Activated T-helper 9 cell treated with anti-CD3 and anti-CD28 coated beads, Interleukin-2, amount 50 U/mL, for 16 hours (primary cell): Measurements from ENCODE around the gene PRDM5.

ENCODE experiments used
- DNase-seq: peaks from one replicate; pipeline ENCODE4 v3.0.0-alpha.2; 2020; ENCODE audit warnings: low read depth

Gene PRDM5

DNA sequence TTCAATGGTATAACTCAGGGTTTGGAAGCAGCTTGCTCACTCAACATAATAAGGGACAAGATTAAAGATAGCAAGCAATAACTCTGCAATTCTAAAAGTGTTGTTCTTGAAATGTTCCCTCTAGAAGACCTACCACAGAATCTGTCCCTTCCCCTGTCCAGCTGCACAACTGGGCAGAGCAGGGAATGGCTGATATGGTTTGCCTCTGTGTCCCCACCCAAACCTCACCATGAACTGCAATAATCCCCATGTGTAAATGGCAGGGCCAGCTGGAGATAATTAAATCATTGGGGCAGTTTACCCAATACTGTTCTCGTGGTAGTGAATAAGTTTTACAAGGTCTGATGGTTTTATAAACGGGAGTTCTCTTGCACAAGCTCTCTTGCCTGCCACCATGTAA lies 19.1 kb downstream of the PRDM5 start:
- no peak for DNase-seq

DNA sequence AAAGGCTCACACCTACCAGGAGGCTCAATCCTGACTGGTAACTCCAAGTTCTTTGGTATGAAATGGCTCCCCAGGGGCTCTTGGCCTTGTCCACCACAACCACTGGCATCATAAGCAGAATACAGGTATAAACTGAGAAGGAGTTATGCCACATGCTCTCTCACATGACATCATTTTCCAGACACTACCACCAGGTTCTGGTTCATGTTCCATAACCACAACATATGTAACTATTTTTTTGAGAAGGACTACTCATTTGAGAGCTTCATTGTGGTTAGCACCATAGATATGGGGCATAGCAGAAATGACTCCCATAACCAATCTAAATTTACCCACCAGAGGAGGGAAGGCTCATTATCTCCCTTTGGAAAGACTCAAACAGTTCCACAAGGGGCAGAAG lies 19.6 kb downstream of the PRDM5 start:
- DNase-seq = no peak

DNA sequence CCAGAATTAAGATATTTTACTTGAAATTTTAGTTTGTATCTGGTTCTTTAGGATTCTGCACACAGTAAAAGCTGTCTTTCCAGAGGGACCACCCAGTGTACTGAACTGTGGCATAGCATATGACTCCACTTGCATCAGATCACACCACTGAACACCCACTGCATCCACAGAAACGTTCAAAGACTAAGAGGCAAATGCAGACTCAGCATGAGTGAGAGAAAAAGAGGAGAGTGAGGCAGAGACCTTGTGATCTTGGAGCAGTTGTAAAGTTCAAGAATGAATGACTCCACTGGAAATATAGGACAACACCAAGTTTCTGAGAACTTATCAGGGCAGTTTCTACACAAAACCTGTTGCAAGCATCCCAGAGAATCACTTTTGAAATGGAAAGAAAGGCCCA lies 20.8 kb downstream of the PRDM5 start:
- DNase-seq = no peak

DNA sequence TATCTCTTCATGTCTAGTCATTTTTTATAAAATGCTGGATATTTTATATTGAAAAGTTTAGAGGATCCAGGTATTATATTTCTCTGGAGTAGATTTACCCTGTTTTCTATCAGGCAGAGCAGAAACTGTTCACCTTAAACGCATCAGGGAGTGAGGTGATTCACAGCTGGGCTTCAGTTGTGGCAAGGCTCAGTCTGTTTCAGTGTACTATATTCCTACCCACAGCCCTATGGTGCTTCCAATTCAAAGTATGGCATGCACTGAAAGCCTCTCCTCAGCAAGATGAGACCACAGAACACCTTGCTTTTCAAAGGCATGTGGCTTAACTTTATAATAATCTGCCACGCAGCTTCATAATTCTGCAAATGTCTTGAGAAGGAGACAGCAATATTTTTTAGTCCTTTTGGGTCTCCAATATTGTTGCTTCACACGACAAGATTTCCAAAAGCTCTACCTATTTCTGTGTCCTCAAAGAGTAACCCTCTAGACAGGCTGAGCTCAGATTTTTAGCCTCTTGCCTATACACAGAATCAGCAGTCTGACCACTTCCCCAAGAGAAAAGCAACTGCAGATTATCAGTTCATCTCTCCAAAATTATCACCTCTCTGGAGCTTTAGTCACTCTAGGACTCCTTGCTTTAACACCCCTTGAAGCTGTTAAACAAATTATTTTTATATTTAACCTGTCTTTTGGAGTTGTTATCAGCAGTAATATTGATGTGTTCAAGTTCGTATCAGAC lies 24.4 kb downstream of the PRDM5 start:
- no peak for DNase-seq

DNA sequence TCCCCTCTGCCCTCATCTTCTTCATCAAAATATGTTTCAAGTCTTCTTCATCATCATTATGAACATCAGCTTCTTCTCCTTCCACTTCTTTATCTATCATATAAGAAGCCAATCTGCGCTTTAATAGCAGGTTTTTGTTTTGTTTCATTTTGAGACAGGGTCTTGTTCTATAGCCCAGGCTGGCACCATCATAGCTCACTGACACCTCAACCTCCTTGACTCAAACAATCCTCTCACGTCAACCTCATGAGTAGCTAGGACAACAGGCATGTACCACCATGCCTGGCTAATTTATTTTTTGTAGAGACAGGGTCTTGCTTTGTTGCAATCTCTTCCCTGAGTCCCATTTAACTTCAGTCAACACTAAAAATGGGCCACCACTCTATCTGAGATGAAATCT lies 27.0 kb downstream of the PRDM5 start:
- no peak for DNase-seq

DNA sequence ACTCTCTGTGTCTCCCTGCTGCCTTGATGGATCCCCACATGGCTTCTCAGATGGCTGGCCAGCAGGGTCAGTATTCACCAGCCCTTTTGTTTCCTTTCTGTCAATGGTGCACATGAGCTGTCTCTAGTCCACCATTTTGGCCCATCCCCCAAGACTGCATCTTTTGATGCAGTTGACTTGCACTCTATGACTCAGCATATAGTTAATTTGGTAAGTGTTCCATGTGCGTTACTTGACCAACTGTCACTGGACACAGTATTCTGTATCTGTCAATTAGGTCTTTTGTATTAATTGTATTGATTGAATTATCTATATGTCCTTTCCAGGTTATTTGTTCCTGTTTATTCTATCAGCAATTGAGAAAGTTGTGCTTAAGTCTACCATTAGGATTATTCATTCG lies 29.2 kb downstream of the PRDM5 start:
- DNase-seq = no peak

DNA sequence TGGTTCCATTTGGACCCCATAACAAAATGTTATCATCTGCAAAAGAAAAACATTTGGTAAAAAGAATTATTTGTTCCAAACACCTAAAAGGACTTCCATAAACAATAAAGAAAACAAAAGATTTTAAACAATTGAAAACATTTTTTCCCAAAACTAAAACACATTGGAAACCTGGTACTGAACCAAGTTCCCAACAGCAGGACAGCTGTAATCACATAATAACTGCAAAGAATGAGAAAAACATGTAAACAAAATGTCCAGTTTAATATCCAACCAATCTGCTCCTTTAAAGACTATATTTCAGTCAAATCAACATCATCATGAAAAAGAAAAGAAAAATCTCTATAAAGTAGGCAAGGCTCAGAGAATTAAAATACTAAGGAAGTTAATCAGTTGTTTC lies 36.3 kb downstream of the PRDM5 start:
- no peak for DNase-seq

DNA sequence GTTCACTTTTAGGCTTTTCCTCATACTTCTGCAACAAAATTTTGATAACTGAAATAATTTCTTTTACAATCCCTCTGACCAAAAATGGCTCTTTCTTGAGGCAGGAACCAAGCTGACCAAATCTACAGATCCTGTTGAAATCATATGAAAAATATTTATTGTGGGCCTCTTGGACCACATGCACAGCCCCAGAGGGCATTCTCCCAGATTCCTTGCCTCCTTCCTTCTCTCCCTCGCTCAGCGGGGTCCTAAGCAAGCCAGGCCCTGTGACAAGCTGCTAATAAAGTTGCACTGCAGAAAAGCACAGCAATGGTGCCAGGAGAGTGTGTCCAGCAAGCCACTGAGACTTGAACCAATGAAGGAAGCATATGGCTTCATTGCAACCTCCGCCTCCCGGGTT lies 40.7 kb downstream of the PRDM5 start:
- DNase-seq = no peak

DNA sequence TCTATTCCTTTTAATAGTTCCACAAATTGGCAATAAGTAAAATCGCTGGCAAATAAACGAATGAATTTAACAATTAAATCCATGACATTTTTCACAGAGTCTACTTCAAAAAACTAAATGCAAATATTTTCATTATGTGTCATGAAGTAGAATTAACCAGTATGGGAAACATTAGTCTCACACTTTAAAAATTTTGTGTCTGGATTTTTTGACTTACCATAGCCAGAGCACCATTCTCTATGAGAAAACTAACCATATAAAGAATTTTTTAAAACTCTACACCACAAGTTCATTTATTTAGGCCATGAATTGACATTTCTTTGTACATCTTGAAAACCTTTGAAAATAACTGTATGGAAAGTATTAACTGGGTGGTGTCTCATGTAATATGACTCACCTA lies 41.2 kb downstream of the PRDM5 start:
- no peak for DNase-seq

DNA sequence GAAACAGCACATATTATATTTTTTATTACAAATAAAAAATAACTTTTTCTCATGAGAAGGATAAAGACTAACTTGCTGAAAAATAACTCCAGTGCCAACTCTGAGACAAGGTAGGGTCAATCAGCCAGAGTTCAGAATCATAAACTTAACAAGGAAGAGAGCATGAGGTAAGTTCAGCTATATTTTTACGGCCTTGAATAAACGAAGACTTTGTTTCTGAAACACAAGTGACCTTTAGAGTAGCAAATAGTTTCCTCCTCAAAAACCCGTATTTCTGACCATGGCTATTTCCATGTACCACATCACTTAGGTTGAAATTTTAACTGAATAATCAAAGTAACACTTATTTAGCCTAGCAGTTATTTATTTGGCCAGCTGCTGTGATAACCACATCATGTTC lies 45.5 kb downstream of the PRDM5 start:
- no peak for DNase-seq

DNA sequence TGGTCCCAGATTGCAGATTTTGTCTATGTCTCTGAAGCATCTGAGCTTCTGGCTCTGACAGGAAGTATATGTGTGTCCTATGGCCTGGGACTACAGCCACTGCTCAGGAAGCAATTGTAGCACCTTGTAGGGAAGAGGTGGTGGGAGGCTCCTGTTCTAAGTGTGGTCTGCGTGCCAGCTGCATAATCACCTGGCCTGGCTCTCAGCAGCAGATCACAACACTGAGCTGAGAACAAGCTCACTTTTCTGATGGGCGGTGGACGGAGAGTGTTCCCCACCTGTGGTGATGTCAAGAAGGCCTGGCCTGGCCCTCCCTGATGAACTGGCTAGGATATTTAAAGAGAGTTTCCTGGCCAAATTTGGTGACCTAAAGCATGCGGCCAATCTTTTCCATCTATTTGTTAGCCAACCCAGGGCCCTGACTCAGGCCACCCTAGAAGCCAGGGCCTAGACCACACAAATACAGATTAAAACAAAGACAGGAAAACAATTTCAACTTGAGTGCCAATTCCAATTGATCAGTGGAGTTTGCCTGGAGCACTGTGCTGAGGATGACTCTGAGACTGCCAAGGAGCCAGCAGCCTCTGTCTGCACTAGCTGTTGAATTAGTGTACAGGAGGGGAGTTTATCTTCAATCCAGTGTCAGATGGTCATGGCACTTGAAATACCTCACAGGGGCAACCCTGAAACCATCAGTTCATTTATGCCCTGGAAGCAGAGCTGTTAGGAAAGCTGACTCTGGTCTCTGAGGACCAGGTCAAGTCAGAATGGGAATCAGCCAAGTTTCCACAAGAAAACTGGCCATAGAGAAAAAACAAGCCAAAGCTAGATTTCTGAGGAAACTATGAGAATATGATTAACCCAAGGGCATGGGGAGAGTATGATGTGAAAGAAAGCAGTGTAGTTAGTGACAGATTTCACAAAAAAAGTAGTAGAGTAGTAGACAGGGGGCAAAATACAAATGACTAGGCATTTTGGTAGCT lies 47.4 kb downstream of the PRDM5 start:
- no peak for DNase-seq

DNA sequence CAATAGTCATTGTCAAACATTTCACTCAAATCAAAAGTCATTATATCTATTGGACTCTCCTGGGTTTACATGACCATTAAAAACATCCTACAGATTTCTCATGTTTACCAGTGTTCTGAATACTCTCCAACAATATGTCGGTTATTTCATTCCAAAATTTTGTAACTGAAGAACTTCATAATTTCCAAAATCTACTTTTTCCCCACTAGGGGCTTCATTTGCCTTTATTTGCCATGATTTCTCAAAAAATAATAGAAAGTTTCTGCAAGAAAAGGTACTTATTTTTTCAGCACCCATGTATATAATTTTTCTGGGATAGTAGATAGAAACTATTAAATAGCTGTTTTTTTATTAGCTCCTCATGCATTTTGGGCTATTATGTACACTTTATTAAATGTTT lies 49.0 kb downstream of the PRDM5 start:
- DNase-seq = no peak

DNA sequence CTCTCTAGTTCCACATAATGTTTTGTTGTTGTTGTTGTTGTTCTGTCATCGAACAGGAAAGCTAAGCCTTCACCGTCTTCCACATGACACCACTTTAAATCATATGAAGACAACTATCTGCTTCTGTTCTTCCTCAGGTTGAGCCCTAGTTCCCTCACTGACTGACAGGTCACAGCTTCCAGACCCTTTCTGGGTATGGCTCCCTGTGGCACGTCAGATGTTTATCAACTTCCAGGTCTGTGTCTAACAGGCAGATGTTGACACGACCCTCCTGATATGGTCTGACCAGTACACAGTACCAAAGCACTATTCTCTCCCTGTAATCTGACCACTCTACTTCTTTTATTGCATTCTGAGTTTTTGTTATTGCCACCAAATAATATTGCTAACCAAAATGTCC lies 51.4 kb downstream of the PRDM5 start:
- no peak for DNase-seq

DNA sequence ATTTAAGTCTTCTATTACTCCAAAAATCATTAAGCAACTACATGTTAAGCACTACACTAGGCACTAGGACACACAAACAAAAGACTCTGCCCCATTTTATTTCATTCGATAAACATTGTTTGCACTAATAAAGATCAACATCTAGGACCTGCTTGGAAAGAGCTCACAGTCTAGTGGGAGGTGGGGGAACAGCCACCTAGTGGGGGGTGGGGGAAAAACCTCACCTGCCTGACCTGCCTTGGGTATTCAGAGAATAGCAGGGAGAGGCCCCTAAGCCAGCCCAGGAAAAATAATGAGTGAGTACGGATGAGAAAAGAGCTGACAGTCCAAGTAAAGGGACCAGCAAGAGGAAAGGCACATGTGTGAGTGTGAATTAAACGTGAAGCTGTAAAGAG lies 52.2 kb downstream of the PRDM5 start:
- DNase-seq = no peak

DNA sequence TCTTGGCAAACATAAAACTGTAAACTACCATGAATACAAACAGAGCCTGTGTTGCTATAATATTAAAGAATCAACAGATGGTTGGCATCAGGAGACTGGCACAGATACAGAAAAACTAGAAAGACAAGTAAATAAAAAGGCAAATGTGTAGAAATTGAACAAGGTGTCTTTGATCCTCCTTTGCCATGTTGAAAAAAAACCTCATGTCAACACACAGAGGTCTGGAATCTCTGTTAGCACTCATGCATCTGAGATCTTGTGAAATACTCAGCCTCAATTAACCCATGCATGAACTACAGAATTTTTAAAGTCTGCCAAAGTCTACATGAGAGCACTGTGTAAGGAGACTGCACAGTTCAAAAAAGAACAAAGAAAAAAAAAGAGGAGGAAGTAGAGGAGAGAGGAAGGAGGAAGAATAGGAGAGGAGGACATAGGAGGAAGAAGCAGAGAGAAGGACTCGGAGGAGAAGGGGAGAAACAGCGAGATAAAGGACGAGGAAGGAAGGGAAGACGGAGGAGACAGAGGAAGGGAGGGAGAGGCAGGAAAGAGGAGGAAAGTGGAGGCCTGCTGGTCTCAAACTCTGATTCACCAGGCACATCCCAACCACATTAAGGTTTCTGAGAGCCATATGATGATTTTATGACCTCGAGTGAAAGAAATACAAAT lies 52.8 kb downstream of the PRDM5 start:
- no peak for DNase-seq

DNA sequence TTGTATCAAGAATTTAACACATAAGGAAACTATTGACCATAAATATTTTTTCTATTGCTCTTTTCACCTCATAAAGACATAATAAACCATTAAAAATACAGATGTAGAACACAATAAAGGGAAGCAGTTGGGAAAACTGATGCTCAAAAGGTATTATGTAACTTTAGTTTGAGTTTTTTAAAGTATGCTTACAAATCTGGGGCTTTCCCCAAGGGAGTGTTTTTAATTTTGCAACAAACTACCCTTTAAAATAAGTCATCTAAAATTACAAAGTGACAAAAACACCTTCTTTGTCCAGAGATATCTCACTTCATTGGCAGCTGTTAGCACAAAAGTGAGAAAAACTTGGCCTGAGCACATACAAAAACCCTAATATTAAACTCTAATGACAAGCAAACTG lies 55.0 kb downstream of the PRDM5 start:
- DNase-seq = no peak

DNA sequence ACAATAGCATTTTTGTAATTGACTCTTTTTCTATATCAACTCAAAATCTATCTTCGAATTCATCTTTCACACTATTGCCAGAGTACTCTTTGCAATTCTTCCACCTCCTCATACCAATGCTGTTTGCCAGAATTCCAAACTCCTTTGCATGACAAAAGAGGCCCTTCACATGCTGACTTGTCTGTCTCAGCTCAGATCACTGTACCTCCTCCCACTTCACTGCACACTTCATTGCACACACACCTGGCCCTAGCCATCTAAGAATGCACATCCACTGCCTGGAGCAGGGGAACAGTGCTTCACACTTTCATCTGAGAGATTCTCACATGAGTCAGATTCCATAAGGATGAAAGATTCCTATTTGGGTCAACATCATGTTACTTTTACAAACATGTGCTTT lies 56.5 kb downstream of the PRDM5 start:
- DNase-seq = no peak

DNA sequence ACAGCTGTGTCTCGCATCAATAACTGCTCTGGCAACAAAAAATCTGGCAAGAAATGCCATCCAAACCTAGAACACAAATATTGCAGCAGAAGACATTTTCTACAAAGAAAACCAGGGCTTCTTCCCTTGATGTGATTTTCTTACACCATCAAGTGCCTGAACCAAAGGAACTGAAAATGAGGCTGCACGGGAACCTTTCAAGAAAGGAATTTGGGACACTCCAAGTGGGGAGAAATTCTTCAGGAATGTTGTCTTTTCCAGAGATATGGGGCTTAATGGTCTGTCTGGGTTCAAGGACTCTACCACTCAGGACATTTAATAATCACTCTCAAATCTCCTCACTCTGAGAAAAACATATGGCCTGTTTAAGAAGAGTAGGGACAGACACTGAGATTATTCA lies 57.6 kb downstream of the PRDM5 start:
- DNase-seq = no peak

DNA sequence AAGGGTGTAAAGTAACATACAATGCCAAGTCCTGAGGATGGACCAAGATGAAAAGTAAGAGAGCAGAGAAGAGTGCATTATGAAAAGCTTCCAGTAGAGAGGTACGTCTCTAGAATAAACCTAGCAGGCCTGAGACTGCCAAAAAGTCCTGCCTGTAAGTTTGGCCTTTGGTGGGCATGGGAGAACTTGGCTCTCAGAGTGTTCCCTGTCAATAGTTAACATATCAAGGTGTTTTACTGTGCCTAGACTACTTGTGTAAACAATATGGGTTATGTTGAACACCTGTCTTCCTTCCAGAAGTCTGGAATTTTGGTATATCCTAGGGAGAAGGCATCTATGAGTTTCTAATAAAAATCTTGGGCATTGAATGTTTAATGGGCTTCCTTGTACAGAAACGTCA lies 60.1 kb downstream of the PRDM5 start:
- no peak for DNase-seq

DNA sequence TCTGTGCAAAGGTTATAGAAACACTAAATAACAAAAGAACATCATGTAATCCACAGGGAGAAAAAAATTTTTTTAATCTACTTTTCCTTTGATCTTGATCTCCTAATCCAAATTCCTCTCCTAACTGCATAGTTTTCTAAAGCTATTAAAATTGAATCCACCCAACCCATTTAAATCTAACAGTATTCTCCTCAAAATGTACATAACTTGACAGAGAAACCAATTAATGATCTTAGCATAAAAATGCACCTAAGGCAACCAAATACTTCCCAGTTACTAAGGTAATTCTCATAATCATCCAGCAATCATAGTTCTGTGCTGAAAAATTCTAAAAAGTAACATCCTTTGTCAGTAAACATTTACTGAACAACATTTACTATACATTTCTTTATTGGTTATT lies 60.7 kb downstream of the PRDM5 start:
- DNase-seq = no peak

DNA sequence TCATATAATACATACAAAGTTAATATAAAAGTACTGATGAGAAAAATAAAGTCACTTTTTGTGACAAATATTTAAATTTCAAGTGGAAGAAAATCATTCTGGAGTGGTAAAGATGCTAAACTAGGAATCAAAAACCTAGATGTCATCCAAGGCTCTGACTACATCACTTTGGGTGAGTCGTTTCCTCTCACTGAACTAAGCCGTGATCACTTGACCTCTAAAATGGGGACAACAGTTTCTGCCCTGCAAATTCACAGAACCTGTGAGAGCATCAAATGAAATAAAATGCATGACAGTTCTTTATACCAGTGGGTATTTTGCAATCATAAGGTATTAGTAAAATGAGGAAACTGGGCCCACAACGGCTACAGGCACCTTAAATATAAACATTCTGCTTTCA lies 63.8 kb downstream of the PRDM5 start:
- DNase-seq = no peak

DNA sequence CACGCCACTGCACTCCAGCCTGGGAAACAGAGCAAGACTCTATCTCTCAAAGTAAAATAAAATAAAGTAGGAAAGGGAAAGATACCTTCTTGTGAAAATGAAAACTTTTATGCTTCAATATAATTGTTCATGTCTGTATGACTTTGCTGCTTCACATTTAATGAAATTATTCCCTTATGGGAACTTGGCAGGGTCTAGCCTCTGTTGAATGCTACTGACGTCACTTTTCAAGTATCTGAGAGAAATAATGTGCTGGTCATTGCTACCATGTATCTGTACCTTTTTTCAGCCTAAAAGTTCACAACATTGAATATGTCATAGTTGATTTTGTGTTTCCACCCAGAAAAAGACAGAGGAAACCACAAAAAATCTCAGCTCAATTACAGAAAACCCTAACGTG lies 65.2 kb downstream of the PRDM5 start:
- no peak for DNase-seq

DNA sequence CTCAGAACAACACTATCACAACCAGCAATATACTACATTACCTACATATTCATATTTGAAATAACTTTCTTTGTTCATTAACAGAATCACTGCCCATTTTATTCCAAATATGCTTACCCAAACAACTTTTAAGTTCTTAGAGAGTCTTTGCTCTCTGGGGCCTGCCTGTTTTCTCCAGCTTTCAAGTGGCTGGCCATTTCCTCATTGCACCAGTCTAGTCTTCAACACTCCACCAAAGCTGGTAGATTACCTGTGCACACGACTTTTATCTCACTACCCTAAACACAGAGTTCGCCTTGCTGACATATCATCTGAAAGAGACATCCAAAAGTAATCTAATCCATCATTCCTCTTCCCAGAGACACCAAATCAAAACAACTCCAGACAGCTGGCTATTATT lies 66.2 kb downstream of the PRDM5 start:
- DNase-seq = no peak
